MM.1S (cell line): ENCODE results near the gene CCKAR.

ENCODE experiments used
- DNase-seq: peaks from one replicate; pipeline ENCODE4 v3.0.0-alpha.2; 2015
- H2AFZ ChIP-seq: fragments of 300-600 bp; sonication (generic); 2 replicates; pipeline ENCODE4 v1.6.0; 2016; ENCODE audit warnings: antibody characterized with exemption, low read length
- H3F3A ChIP-seq: fragments of 300-600 bp; sonication (generic); 2 replicates; pipeline ENCODE4 v1.6.1; 2016; ENCODE audit warnings: mild to moderate bottlenecking, antibody characterized with exemption, low read length, moderate library complexity, mixed read lengths; ENCODE audit not compliant: insufficient read depth
- H3K27ac ChIP-seq: fragments of 300-600 bp; sonication (generic); 2 replicates; pipeline ENCODE4 v1.5.1; 2016; ENCODE audit warnings: mild to moderate bottlenecking, low read length
- H3K27me3 ChIP-seq: fragments of 300-600 bp; sonication (generic); replicated peaks from 2 replicates; pipeline ENCODE4 v1.6.0; 2016; ENCODE audit warnings: low read length; ENCODE audit not compliant: insufficient read depth
- H3K36me3 ChIP-seq: fragments of 300-600 bp; sonication (generic); replicated peaks from 2 replicates; pipeline ENCODE4 v1.6.1; 2016; ENCODE audit warnings: mild to moderate bottlenecking, low read length, mixed read lengths; ENCODE audit not compliant: insufficient read depth
- H3K4me1 ChIP-seq: fragments of 300-600 bp; sonication (generic); 2 replicates; pipeline ENCODE4 v1.6.1; 2016; ENCODE audit warnings: low read length, mixed read lengths
- H3K4me2 ChIP-seq: fragments of 300-600 bp; sonication (generic); 2 replicates; pipeline ENCODE4 v1.6.0; 2016; ENCODE audit warnings: low read depth, low read length
- H3K4me3 ChIP-seq: fragments of 300-600 bp; sonication (generic); 2 replicates; pipeline ENCODE4 v1.5.1; 2016; ENCODE audit warnings: low read length, mixed read lengths
- H3K79me2 ChIP-seq: fragments of 300-600 bp; sonication (generic); 2 replicates; pipeline ENCODE4 v1.6.1; 2016; ENCODE audit warnings: mixed run types, low read length, mixed read lengths
- H3K9ac ChIP-seq: fragments of 300-600 bp; sonication (generic); 2 replicates; pipeline ENCODE4 v1.6.1; 2016; ENCODE audit warnings: low read length, mixed read lengths
- H3K9me2 ChIP-seq: fragments of 300-600 bp; sonication (generic); replicated peaks from 2 replicates; pipeline ENCODE4 v1.6.1; 2016; ENCODE audit warnings: mild to moderate bottlenecking, low read length, mixed read lengths; ENCODE audit not compliant: insufficient read depth
- H3K9me3 ChIP-seq: fragments of 300-600 bp; sonication (generic); replicated peaks from 2 replicates; pipeline ENCODE4 v1.6.1; 2016; ENCODE audit warnings: mild to moderate bottlenecking, low read length, mixed read lengths; ENCODE audit not compliant: insufficient read depth
- H4K20me1 ChIP-seq: fragments of 300-600 bp; sonication (generic); 2 replicates; pipeline ENCODE4 v1.6.1; 2016; ENCODE audit warnings: mild to moderate bottlenecking, low read length, moderate library complexity, mixed read lengths; ENCODE audit not compliant: insufficient read depth
- EZH2 ChIP-seq: fragments of 300-600 bp; sonication (generic); optimal IDR thresholded peaks from 2 replicates; pipeline ENCODE3; 2017; ENCODE audit warnings: low read depth, mild to moderate bottlenecking, antibody characterized with exemption, low read length, mixed read lengths
- EZH2phosphoT487 ChIP-seq: fragments of 300-600 bp; sonication (generic); IDR thresholded peaks from 2 replicates; pipeline ENCODE4 v1.6.1; 2018; ENCODE audit warnings: antibody characterized with exemption, low read length
- TF ChIP-seq, protein P1 (sequence below): fragments of 300-600 bp; sonication (generic); IDR thresholded peaks from 2 replicates; pipeline ENCODE4 v1.5.1; 2016; ENCODE audit warnings: antibody characterized with exemption, low read length, mixed read lengths

Gene CCKAR

DNA sequence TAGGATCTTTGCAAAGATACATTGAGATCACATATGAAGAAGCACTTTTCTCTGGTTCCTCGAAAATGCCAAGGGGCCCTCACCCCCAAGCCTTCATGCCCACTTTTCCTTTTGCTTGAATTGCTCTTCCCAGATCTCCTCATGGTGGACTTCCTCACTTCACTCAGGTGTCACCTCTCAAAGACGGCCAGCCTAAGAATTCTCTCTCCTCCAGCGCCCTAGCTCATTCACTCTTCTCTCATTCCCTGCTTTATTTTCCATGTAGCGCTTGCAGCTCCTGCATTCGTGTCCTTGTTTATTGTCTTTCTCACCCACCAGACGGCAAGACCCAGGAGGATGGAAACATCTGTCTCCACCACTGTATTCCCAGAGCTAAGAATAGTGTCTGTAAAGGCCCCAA is 32.9 kb downstream of the CCKAR start:
- Histone ChIP-seq H3K27ac (no peak overlapping the region), H2AFZ (no peak overlapping the region), H3K9ac (no peak overlapping the region)

DNA sequence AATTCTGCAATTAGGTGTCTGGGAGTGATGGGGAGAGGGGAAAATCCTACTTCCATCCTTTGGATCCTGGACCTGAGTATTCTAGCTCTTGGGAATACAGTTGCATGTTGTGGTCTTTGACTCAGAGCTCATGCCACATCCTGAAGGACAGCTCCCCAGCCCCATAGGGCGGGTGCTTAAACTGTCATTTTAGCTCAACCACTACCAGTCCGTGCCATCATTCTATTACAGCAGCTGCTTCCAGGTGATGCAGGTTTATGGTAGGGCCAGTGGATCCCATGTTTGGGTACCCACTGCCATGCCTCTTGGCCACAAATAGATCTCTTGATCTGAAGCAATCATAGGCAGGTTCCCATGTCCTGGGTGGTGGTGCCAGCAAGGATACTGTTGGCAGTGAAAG is 34.7 kb downstream of the CCKAR start:
- Histone ChIP-seq H3K9me2 (no peaks in the 10 kb centered on the region), H2AFZ (no peak overlapping the region), H3F3A (no peaks in the 10 kb centered on the region), H3K9me3 (no peaks in the 10 kb centered on the region), H3K27me3 (no peaks in the 10 kb centered on the region), H3K36me3 (no peaks in the 10 kb centered on the region), H3K27ac (no peak overlapping the region), H3K4me1 (no peaks in the 10 kb centered on the region), H3K4me3 (no peak overlapping the region), H4K20me1 (no peaks in the 10 kb centered on the region), H3K9ac (no peak overlapping the region), H3K4me2 (no peak overlapping the region), H3K79me2 (no peaks in the 10 kb centered on the region)
- no peak for DNase-seq
- TF ChIP-seq EZH2 = no peak
- TF ChIP-seq EZH2phosphoT487 = no peak
- TF ChIP-seq, protein P1, sequence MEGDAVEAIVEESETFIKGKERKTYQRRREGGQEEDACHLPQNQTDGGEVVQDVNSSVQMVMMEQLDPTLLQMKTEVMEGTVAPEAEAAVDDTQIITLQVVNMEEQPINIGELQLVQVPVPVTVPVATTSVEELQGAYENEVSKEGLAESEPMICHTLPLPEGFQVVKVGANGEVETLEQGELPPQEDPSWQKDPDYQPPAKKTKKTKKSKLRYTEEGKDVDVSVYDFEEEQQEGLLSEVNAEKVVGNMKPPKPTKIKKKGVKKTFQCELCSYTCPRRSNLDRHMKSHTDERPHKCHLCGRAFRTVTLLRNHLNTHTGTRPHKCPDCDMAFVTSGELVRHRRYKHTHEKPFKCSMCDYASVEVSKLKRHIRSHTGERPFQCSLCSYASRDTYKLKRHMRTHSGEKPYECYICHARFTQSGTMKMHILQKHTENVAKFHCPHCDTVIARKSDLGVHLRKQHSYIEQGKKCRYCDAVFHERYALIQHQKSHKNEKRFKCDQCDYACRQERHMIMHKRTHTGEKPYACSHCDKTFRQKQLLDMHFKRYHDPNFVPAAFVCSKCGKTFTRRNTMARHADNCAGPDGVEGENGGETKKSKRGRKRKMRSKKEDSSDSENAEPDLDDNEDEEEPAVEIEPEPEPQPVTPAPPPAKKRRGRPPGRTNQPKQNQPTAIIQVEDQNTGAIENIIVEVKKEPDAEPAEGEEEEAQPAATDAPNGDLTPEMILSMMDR = no peak

More for the DNA sequence above, 32.9 kb downstream of the CCKAR start:
- no peak for DNase-seq
- TF ChIP-seq EZH2 (no peak), EZH2phosphoT487 (no peak)
- TF ChIP-seq, protein P1 = no peak
- Histone ChIP-seq H3K27me3 (no peaks in the 10 kb centered on the region), H3K9me3 (no peaks in the 10 kb centered on the region), H3K36me3 (no peaks in the 10 kb centered on the region), H3F3A (no peaks in the 10 kb centered on the region), H3K4me2 (no peak overlapping the region), H3K4me1 (no peaks in the 10 kb centered on the region), H3K4me3 (no peak overlapping the region), H3K79me2 (no peaks in the 10 kb centered on the region), H3K9me2 (no peaks in the 10 kb centered on the region), H4K20me1 (no peaks in the 10 kb centered on the region)

DNA sequence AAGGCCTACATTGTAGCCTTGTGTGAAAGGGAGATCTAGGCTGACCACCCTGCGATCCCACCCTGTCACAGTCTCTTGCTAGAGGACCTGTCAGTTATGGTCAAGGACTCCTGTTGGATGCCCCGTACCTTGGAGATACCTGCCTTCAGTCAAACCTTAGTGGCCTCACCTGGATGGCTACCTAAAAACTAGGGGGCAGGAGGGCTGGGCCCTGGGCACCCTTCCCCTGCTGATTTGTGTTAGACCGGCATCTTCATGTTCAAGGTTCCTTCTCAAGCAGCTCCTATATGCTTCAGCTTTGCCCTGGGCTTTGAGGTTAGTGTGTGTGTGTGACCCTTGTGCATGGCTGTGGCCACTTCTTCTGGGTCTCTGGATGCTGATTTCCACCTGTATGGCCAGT is 35.3 kb downstream of the CCKAR start:
- Histone ChIP-seq H3K4me1 (no peaks in the 10 kb centered on the region), H3K4me3 (no peak overlapping the region), H3K9me3 (no peaks in the 10 kb centered on the region), H3K4me2 (no peak overlapping the region), H3K79me2 (no peaks in the 10 kb centered on the region), H3K9me2 (no peaks in the 10 kb centered on the region), H3K27ac (no peak overlapping the region), H3K27me3 (no peaks in the 10 kb centered on the region), H4K20me1 (no peaks in the 10 kb centered on the region), H3F3A (no peaks in the 10 kb centered on the region), H3K36me3 (no peaks in the 10 kb centered on the region), H3K9ac (no peak overlapping the region), H2AFZ (no peak overlapping the region)
- no peak for DNase-seq
- TF ChIP-seq EZH2phosphoT487 (no peak), EZH2 (no peak)
- TF ChIP-seq, protein P1 = no peak
